Measurements from ENCODE around the gene NCKAP5. TPM values are rescaled to one million over a fixed set of nuclear protein-coding genes. Genes with fewer than 3 reads are reported as not detected.

Gene NCKAP5
- total RNA-seq, 1 experiment from 2014 or later: not detected

DNA sequence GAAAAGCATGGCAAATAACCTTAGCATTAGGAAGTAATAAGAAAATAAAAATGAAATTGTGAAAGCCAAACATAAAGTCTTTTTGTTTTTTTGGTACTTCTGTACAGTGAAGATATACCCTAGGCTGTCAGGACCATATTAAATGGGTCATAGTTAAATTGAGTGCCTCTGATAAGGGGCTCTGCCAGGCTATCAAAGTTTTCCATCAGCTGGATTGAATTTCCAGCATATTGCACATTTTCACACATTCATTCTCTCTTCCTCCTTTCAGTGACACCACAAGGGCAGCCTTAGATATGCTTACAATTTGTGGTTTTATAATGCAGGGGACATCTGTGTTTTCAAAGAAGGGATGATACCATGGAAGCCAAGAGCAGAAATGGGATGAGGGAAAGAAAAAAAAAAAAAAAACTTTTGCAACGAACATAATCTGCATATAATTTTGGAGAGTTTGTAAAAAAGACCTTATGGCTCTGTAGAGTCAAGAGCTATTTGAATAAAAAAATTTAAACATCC lies 789.0 kb downstream of the NCKAP5 start:
- TF ChIP-seq, protein P1, sequence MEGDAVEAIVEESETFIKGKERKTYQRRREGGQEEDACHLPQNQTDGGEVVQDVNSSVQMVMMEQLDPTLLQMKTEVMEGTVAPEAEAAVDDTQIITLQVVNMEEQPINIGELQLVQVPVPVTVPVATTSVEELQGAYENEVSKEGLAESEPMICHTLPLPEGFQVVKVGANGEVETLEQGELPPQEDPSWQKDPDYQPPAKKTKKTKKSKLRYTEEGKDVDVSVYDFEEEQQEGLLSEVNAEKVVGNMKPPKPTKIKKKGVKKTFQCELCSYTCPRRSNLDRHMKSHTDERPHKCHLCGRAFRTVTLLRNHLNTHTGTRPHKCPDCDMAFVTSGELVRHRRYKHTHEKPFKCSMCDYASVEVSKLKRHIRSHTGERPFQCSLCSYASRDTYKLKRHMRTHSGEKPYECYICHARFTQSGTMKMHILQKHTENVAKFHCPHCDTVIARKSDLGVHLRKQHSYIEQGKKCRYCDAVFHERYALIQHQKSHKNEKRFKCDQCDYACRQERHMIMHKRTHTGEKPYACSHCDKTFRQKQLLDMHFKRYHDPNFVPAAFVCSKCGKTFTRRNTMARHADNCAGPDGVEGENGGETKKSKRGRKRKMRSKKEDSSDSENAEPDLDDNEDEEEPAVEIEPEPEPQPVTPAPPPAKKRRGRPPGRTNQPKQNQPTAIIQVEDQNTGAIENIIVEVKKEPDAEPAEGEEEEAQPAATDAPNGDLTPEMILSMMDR (IDR thresholded peaks at IDR 0.05; ENCODE audit: unreplicated experiment): no peak
- no TSS peak for BruUV-seq (replicated peaks)
- no peak for DNase-seq (ENCODE audit: unreplicated experiment)
- POLR2A ChIA-PET: no interaction called here
- Mint-ChIP-seq H3K9me3 (ENCODE audit: unreplicated experiment) (peaks cover 8% of the 10 kb centered on the region), H3K4me3 (ENCODE audit: unreplicated experiment) (no peak overlapping the region), H3K27me3 (ENCODE audit: insufficient read depth, unreplicated experiment) (no peaks in the 10 kb centered on the region), H3K4me1 (ENCODE audit: insufficient read depth, unreplicated experiment) (no peaks in the 10 kb centered on the region), H3K36me3 (ENCODE audit: insufficient read depth, unreplicated experiment) (no peaks in the 10 kb centered on the region), H3K27ac (ENCODE audit: low read depth, unreplicated experiment) (no peak overlapping the region)
- intact Hi-C loops (cut with micrococcal nuclease): no loop called here
- CTCF ChIA-PET: no interaction called here

DNA sequence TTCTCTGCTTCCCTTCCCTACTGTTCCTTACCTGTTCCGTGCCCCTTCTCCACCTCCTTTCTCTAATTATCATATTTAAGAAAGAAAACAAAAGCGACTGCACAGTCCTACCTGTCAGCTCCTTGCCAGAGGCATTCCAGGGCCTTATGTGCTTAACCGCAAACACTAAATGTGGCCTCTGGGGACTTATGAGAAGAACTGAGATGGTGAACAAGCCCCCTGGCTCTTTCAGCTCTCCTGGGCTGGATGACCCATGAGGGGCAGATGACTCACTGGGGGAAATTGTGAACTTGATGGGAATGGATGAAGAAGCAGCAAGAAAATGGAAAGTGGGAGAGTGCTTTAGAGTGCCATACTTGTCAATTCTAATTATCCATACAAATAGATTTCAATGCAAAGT lies 792.0 kb downstream of the NCKAP5 start:
- Mint-ChIP-seq H3K4me3 (ENCODE audit: unreplicated experiment) (no peak overlapping the region), H3K36me3 (ENCODE audit: insufficient read depth, unreplicated experiment) (no peaks in the 10 kb centered on the region), H3K4me1 (ENCODE audit: insufficient read depth, unreplicated experiment) (no peaks in the 10 kb centered on the region), H3K9me3 (ENCODE audit: unreplicated experiment) (peaks cover 8% of the 10 kb centered on the region), H3K27ac (ENCODE audit: low read depth, unreplicated experiment) (no peak overlapping the region), H3K27me3 (ENCODE audit: insufficient read depth, unreplicated experiment) (no peaks in the 10 kb centered on the region)
- intact Hi-C loops (cut with micrococcal nuclease): no loop called here
- CTCF ChIA-PET: no interaction called here
- TF ChIP-seq, protein P1 (IDR thresholded peaks at IDR 0.05; ENCODE audit: unreplicated experiment): no peak
- BruUV-seq (replicated peaks): no TSS peak
- no peak for DNase-seq (ENCODE audit: unreplicated experiment)
- POLR2A ChIA-PET: no interaction called here

DNA sequence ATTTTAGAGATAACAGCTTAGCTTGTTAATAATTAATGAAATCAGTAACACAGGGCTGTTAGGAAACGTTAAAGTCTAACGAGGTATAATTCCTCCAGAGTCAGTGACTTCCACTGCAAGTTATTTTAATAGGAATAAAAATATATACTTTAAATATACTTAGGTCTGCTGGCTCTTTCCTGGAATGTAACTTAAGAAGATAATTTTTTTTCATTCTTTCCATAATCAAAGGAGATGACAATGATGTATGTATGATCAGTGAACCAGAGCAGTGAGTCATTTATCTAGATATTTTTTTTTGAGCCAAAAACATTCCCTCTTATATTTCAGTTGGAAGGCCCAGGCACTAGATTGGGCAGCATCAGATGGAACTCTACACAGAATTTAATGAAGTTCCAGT lies 794.1 kb downstream of the NCKAP5 start:
- TF ChIP-seq, protein P1 (IDR thresholded peaks at IDR 0.05; ENCODE audit: unreplicated experiment): no peak
- no peaks in the 10 kb centered on the region for H3K4me1 Mint-ChIP-seq (ENCODE audit: insufficient read depth, unreplicated experiment)
- H3K27ac Mint-ChIP-seq (ENCODE audit: low read depth, unreplicated experiment): no peak overlapping the region
- no peaks in the 10 kb centered on the region for H3K36me3 Mint-ChIP-seq (ENCODE audit: insufficient read depth, unreplicated experiment)
- H3K9me3 Mint-ChIP-seq (ENCODE audit: unreplicated experiment): no peaks in the 10 kb centered on the region
- intact Hi-C loops (cut with micrococcal nuclease): no loop called here
- no peak overlapping the region for H3K4me3 Mint-ChIP-seq (ENCODE audit: unreplicated experiment)
- POLR2A ChIA-PET: no interaction called here
- CTCF ChIA-PET: interaction anchor here (0.7 kb wide), 2 partner anchors 452 to 908 kb away, joined by 3 read pairs; no protein-coding TSS in a partner anchor
- no peaks in the 10 kb centered on the region for H3K27me3 Mint-ChIP-seq (ENCODE audit: insufficient read depth, unreplicated experiment)
- DNase-seq (ENCODE audit: unreplicated experiment): no peak
- BruUV-seq (replicated peaks): no TSS peak

DNA sequence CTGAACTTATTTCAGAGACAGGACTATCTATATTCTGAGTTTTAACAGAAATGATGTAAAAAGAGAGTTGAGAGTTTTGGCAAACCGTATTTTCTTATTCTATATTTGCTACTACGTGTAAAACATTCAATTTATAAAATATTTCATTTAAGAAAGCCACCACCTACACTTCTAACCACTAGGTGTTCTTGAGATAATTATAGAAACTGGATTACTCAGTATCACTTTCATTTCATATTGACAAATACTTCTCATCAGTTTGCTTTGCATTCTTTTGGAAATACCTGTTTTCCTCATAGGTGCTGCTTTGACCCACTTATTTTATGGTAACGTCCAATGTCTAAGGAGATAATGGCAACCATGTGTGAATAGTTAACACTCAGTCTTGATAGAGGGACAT lies 794.9 kb downstream of the NCKAP5 start:
- ChIA-PET CTCF (no interaction called here), POLR2A (no interaction called here)
- H3K4me1 Mint-ChIP-seq (ENCODE audit: insufficient read depth, unreplicated experiment): no peaks in the 10 kb centered on the region
- DNase-seq (ENCODE audit: unreplicated experiment): no peak
- no TSS peak for BruUV-seq (replicated peaks)
- H3K27ac Mint-ChIP-seq (ENCODE audit: low read depth, unreplicated experiment): no peak overlapping the region
- peaks cover 1% of the 10 kb centered on the region for H3K9me3 Mint-ChIP-seq (ENCODE audit: unreplicated experiment)
- intact Hi-C loops (cut with micrococcal nuclease): no loop called here
- TF ChIP-seq, protein P1 (IDR thresholded peaks at IDR 0.05; ENCODE audit: unreplicated experiment): no peak
- no peaks in the 10 kb centered on the region for H3K27me3 Mint-ChIP-seq (ENCODE audit: insufficient read depth, unreplicated experiment)
- no peak overlapping the region for H3K4me3 Mint-ChIP-seq (ENCODE audit: unreplicated experiment)
- H3K36me3 Mint-ChIP-seq (ENCODE audit: insufficient read depth, unreplicated experiment): no peaks in the 10 kb centered on the region

All from MCF 10A (cell line).